H1 (cell line): ENCODE data around the gene VGLL3. TPM values are rescaled to one million over a fixed set of nuclear protein-coding genes. Genes with fewer than 3 reads are reported as not detected.

Experiments
- CTCF ChIA-PET: fragments of 300-600 bp; sonication (Branson Sonifier 250); formaldehyde crosslinking; loops from one replicate; lab custom pipeline; 2021; ENCODE audit not compliant: partially characterized antibody; lab: Charles Lee
- POLR2A ChIA-PET: fragments of 300-600 bp; sonication (Branson Sonifier 250); formaldehyde crosslinking; loops from one replicate; lab custom pipeline; 2021; ENCODE audit warnings: inconsistent platforms; ENCODE audit not compliant: partially characterized antibody; lab: Charles Lee
- DNase-seq, 2 experiments: peaks; one replicate each; pipeline versions ENCODE4 v3.0.0 to v3.0.0-alpha.2; 2010 to 2022; ENCODE audit warnings: low spot score in 2 of 2, low read depth in 1 of 2, mixed read lengths in 1 of 2
- FAIRE-seq: peaks from 2 replicates; lab custom pipeline; 2011; peaks lifted over from hg19 to GRCh38; lab: Jason Lieb, UNC
- H2AFZ ChIP-seq: 2 replicates; pipeline ENCODE4 v1.8.1; 2012; ENCODE audit warnings: low read length, inconsistent platforms
- H2AK5ac ChIP-seq: 2 replicates; pipeline ENCODE4 v1.6.1; 2013; ENCODE audit warnings: low read depth, low read length
- H2BK120ac ChIP-seq: replicated peaks from 2 replicates; pipeline ENCODE3; 2013; ENCODE audit warnings: low read depth, low read length, inconsistent platforms
- H2BK12ac ChIP-seq: 2 replicates; pipeline ENCODE4 v1.6.1; 2013; ENCODE audit warnings: low read depth, low read length
- H2BK15ac ChIP-seq: 2 replicates; pipeline ENCODE4 v1.6.1; 2013; ENCODE audit warnings: low read length
- H2BK20ac ChIP-seq: 2 replicates; pipeline ENCODE4 v1.6.1; 2013; ENCODE audit warnings: low read length
- H2BK5ac ChIP-seq: 2 replicates; pipeline ENCODE4 v1.6.1; 2013; ENCODE audit warnings: low read depth, low read length
- H3K14ac ChIP-seq: 2 replicates; pipeline ENCODE4 v1.6.1; 2013; ENCODE audit warnings: inconsistent platforms; ENCODE audit not compliant: insufficient read length
- H3K18ac ChIP-seq: 2 replicates; pipeline ENCODE4 v1.6.1; 2013; ENCODE audit warnings: low read length; ENCODE audit errors: extremely low read depth
- H3K23ac ChIP-seq: 2 replicates; pipeline ENCODE4 v1.6.1; 2013; ENCODE audit warnings: inconsistent platforms; ENCODE audit not compliant: insufficient read length
- H3K23me2 ChIP-seq: 2 replicates; pipeline ENCODE4 v1.6.1; 2013; ENCODE audit warnings: low read depth, low read length
- H3K27ac ChIP-seq: 2 replicates; pipeline ENCODE4 v1.6.1; 2011; ENCODE audit warnings: low read depth, low read length, inconsistent platforms
- H3K27me3 ChIP-seq, 4 experiments: replicated peaks in 1 of 4; 1 replicate in 1 of 4; 2 replicates in 3 of 4; pipeline versions ENCODE4 v1.6.1 to v1.8.1; 2011 to 2013; ENCODE audit warnings: low read length in 3 of 4, mild to moderate bottlenecking in 3 of 4, inconsistent platforms in 2 of 4, mixed read lengths in 2 of 4, moderate library complexity in 1 of 4; ENCODE audit not compliant: control insufficient read depth in 3 of 4, insufficient read depth in 3 of 4; ENCODE audit errors: extremely low read depth in 1 of 4
- H3K36me3 ChIP-seq, 4 experiments: 2 replicates each; pipeline versions ENCODE4 v1.6.1 to v1.8.1; 2011 to 2013; ENCODE audit warnings: mild to moderate bottlenecking in 4 of 4, low read length in 3 of 4, moderate library complexity in 2 of 4, control low read depth in 1 of 4, inconsistent platforms in 1 of 4; ENCODE audit not compliant: insufficient read depth in 4 of 4, control insufficient read depth in 2 of 4
- H3K4ac ChIP-seq: replicated peaks from 2 replicates; pipeline ENCODE3; 2013; ENCODE audit warnings: low read length, low read depth, mixed read lengths, inconsistent platforms; ENCODE audit not compliant: insufficient read length
- H3K4me1 ChIP-seq, 4 experiments: replicated peaks in 1 of 4; 1 replicate in 1 of 4; 2 replicates in 3 of 4; pipeline versions ENCODE4 v1.6.1 to v1.8.1; 2011 to 2013; ENCODE audit warnings: low read length in 3 of 4, inconsistent platforms in 2 of 4, mixed read lengths in 1 of 4; ENCODE audit not compliant: insufficient read depth in 4 of 4, control insufficient read depth in 3 of 4
- H3K4me2 ChIP-seq, 2 experiments: 2 replicates each; pipeline versions ENCODE4 v1.6.1 to v1.8.1; 2011 to 2013; ENCODE audit warnings: low read depth in 2 of 2, low read length in 2 of 2, control low read depth in 1 of 2, inconsistent platforms in 1 of 2, mild to moderate bottlenecking in 1 of 2; ENCODE audit not compliant: insufficient read depth in 1 of 2
- H3K4me3 ChIP-seq, 4 experiments: fragments of 200-600, 300-600 bp in 1 of 4; sonication (generic), shearing (Covaris generic), sonication (Bioruptor Twin) in 1 of 4; 2 replicates each; pipeline versions ENCODE4 v1.5.1 to v1.8.1; 2011 to 2016; ENCODE audit warnings: low read length in 4 of 4, low read depth in 3 of 4, control low read depth in 2 of 4, inconsistent platforms in 2 of 4, mild to moderate bottlenecking in 2 of 4, mixed read lengths in 1 of 4, moderate library complexity in 1 of 4; ENCODE audit not compliant: insufficient read depth in 2 of 4; ENCODE audit errors: extremely low read depth in 1 of 4
- H3K56ac ChIP-seq: replicated peaks from 2 replicates; pipeline ENCODE3; 2013; ENCODE audit warnings: low read depth, mild to moderate bottlenecking, mixed read lengths, low read length, inconsistent platforms; ENCODE audit not compliant: insufficient read length
- H3K79me1 ChIP-seq: 2 replicates; pipeline ENCODE4 v1.6.1; 2013; ENCODE audit warnings: low read depth, low read length, control low read depth
- H3K79me2 ChIP-seq, 2 experiments: 2 replicates each; pipeline versions ENCODE4 v1.6.1 to v1.8.1; 2012 to 2013; ENCODE audit warnings: low read length in 2 of 2, mild to moderate bottlenecking in 2 of 2, inconsistent platforms in 1 of 2; ENCODE audit not compliant: insufficient read depth in 2 of 2, control insufficient read depth in 1 of 2
- H3K9ac ChIP-seq, 4 experiments: replicated peaks in 1 of 4; 1 replicate in 1 of 4; 2 replicates in 3 of 4; pipeline versions ENCODE4 v1.6.1 to v1.8.1; 2011 to 2013; ENCODE audit warnings: low read depth in 3 of 4, low read length in 3 of 4, control low read depth in 2 of 4, mild to moderate bottlenecking in 2 of 4, moderate library complexity in 2 of 4, inconsistent platforms in 1 of 4; ENCODE audit errors: extremely low read depth in 1 of 4
- H3K9me3 ChIP-seq, 2 experiments: 2 replicates each; pipeline versions ENCODE4 v1.6.1 to v1.8.1; 2012 to 2013; ENCODE audit warnings: mild to moderate bottlenecking in 2 of 2, moderate library complexity in 2 of 2, control low read depth in 1 of 2, inconsistent platforms in 1 of 2, low read depth in 1 of 2, low read length in 1 of 2, mixed read lengths in 1 of 2; ENCODE audit not compliant: insufficient read depth in 2 of 2
- H4K20me1 ChIP-seq, 2 experiments: replicated peaks in 1 of 2; 2 replicates each; pipeline versions ENCODE3 to v1.8.1; 2011 to 2013; ENCODE audit warnings: inconsistent platforms in 2 of 2, low read length in 2 of 2, mild to moderate bottlenecking in 1 of 2; ENCODE audit not compliant: insufficient read depth in 2 of 2, control insufficient read depth in 1 of 2
- H4K5ac ChIP-seq: 2 replicates; pipeline ENCODE4 v1.6.1; 2013; ENCODE audit warnings: low read length, low read depth, mixed read lengths, inconsistent platforms; ENCODE audit not compliant: insufficient read length
- H4K8ac ChIP-seq: 2 replicates; pipeline ENCODE4 v1.8.0; 2013; ENCODE audit warnings: mild to moderate bottlenecking, moderate library complexity, low read length, inconsistent platforms; ENCODE audit not compliant: insufficient read depth; ENCODE audit errors: extremely low read depth
- H4K91ac ChIP-seq: replicated peaks from 2 replicates; pipeline ENCODE3; 2013; ENCODE audit warnings: low read length, mixed read lengths, inconsistent platforms; ENCODE audit not compliant: insufficient read length
- CHD2 ChIP-seq: IDR thresholded peaks from 2 replicates; pipeline ENCODE4 v1.6.1; 2012; ENCODE audit warnings: low read length, improper control_type of control experiment
- FOSL1 ChIP-seq: IDR thresholded peaks from 2 replicates; pipeline ENCODE4 v1.6.1; 2011; ENCODE audit warnings: mild to moderate bottlenecking, low read depth, low read length, moderate library complexity; ENCODE audit not compliant: insufficient read depth
- GABPA ChIP-seq: IDR thresholded peaks from 2 replicates; pipeline ENCODE4 v1.6.1; 2011; ENCODE audit warnings: mild to moderate bottlenecking, low read length, moderate library complexity, borderline replicate concordance; ENCODE audit not compliant: insufficient read depth
- HDAC6 ChIP-seq: IDR thresholded peaks from one replicate; pipeline ENCODE4 v1.7.1; 2012; ENCODE audit warnings: low read depth, mild to moderate bottlenecking, inconsistent platforms, low read length, moderate library complexity
- MAFK ChIP-seq: IDR thresholded peaks from 2 replicates; pipeline ENCODE4 v1.6.1; 2012; ENCODE audit warnings: low read depth, mild to moderate bottlenecking, improper control_type of control experiment, low read length
- PHF8 ChIP-seq: fragments of 200-600 bp; sonication (generic); conservative IDR thresholded peaks from 2 replicates; pipeline ENCODE4 v1.7.1; 2012; ENCODE audit warnings: low read depth, mild to moderate bottlenecking, inconsistent platforms, low read length, moderate library complexity
- polyA plus RNA-seq, 7 experiments: library from polyadenylated mRNA; depleted of rRNA in 3 of 7; stranded (reverse) in 5 of 7; unstranded in 2 of 7; fragments of >200 nt in 5 of 7; fragments of 200-250 nt in 2 of 7; gene quantifications; 1 replicate in 5 of 7; 2 replicates in 1 of 7; 4 replicates in 1 of 7; pipeline versions ENCODE4 v1.2.1 to v1.2.3, GENCODE V29; 2011 to 2013; ENCODE audit warnings: missing spikeins in 2 of 7, mixed read lengths in 2 of 7
- total RNA-seq: library from RNA; stranded (reverse); fragmentation: NEBNext Ultra II Directional; extraction: Animal tissue kit (Norgen Biotek cat#: 25700); gene quantifications from 2 replicates; pipeline ENCODE4 v1.2.1, GENCODE V29; 2021

VGLL3 gene
- total and polyA plus RNA-seq, 2 of the 8 experiments (the other 6 are each of a cell fraction or from before 2014, with no cell fraction given), result 13.4 to 24.2 TPM

DNA sequence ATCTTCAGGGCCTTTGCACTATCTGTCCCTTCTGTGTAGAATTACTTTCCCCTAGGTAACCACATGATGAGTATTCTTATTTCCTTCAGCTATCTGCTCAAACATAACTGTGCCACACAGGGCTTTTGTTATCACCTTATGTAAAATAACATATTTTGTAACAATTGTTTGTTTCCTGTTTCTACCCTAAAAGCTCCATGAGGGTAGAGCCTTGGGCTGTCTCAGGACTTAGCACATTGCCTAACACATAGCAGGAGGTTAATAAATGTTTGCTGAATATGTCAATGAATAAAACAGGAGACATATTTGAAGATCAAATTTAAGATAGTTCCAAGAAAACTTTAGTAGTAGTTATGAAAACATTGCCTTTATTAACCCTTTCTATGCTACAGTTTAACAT, 14.7 kb downstream of the VGLL3 start:
- H3K4me3 ChIP-seq, result no peak overlapping the region
- H3K23me2 ChIP-seq, result no peaks in the 10 kb centered on the region
- FAIRE-seq (no peak), DNase-seq (no peak)
- no peak overlapping the region for H3K56ac ChIP-seq
- H3K79me1 ChIP-seq, result no peaks in the 10 kb centered on the region
- H3K18ac ChIP-seq, result no peak overlapping the region
- POLR2A ChIA-PET, result interaction anchor here (0.7 kb wide), 1 partner anchor 135 kb away, joined by 3 read pairs; no protein-coding TSS in a partner anchor
- no peak overlapping the region for H3K23ac ChIP-seq
- H2BK120ac ChIP-seq, result no peak overlapping the region
- no peak overlapping the region for H3K9ac ChIP-seq
- no peak overlapping the region for H4K8ac ChIP-seq
- no peak overlapping the region for H2BK12ac ChIP-seq
- H3K14ac ChIP-seq, result no peak overlapping the region
- no peak overlapping the region for H2BK15ac ChIP-seq
- no peak overlapping the region for H4K91ac ChIP-seq
- H3K4me2 ChIP-seq, result no peak overlapping the region
- no peak overlapping the region for H2AK5ac ChIP-seq
- no peak overlapping the region for H2BK20ac ChIP-seq
- no peaks in the 10 kb centered on the region for H3K4me1 ChIP-seq
- TF ChIP-seq HDAC6 (no peak), GABPA (no peak), PHF8 (no peak), CHD2 (no peak), MAFK (no peak), FOSL1 (no peak)
- no peak overlapping the region for H3K4ac ChIP-seq
- H3K9me3 ChIP-seq, result no peaks in the 10 kb centered on the region
- H4K20me1 ChIP-seq, result no peaks in the 10 kb centered on the region
- CTCF ChIA-PET, result interaction anchor here (0.6 to 1.0 kb wide), 2 partner anchors 9 to 539 kb away, joined by 3 to 4 read pairs; no protein-coding TSS in a partner anchor
- H3K36me3 ChIP-seq, result peaks cover 0 to 5% (median 0%) of the 10 kb centered on the region in 4 experiments; a peak in 2 of 8 replicates
- H2AFZ ChIP-seq, result no peak overlapping the region
- no peaks in the 10 kb centered on the region for H3K79me2 ChIP-seq
- H3K27ac ChIP-seq, result no peak overlapping the region
- H2BK5ac ChIP-seq, result no peak overlapping the region
- no peak overlapping the region for H4K5ac ChIP-seq
- no peaks in the 10 kb centered on the region for H3K27me3 ChIP-seq
